K562 (cell line): ENCODE results near the gene PCDH12. TPM values are rescaled to one million over a fixed set of nuclear protein-coding genes. Genes with fewer than 3 reads are reported as not detected.
A peak's percentile ranks its signal among the peaks of the same experiment; 100 is the strongest.

ENCODE experiments used
- CBFA2T2 ChIP-seq: fragments of 450-650 bp; conservative IDR thresholded peaks from 2 replicates; pipeline ENCODE4 v1.6.1; 2017; ENCODE audit warnings: mild to moderate bottlenecking
- CTCFL ChIP-seq: IDR thresholded peaks from 2 replicates; pipeline ENCODE4 v1.6.1; 2011; ENCODE audit warnings: borderline replicate concordance, low read depth, mild to moderate bottlenecking, moderate library complexity, low read length; ENCODE audit not compliant: insufficient read depth, poor library complexity, severe bottlenecking
- E2F3 ChIP-seq: fragments of 250-450 bp; sonication (Bioruptor Pico); IDR thresholded peaks from 2 replicates; pipeline ENCODE4 v1.4.0; 2020; ENCODE audit warnings: mild to moderate bottlenecking
- FOSL1 ChIP-seq: fragments of 200-800 bp; sonication (Bioruptor generic); conservative IDR thresholded peaks from 2 replicates; pipeline ENCODE4 v1.6.1; 2016; ENCODE audit warnings: missing genetic modification characterization, missing compliant biosample characterization
- KDM1A ChIP-seq, 2 experiments: fragments of 450-650 bp; IDR thresholded peaks; 2 replicates each; pipeline ENCODE4 v1.6.1; 2016; ENCODE audit warnings: mild to moderate bottlenecking in 2 of 2
- KLF16 ChIP-seq: IDR thresholded peaks from 2 replicates; pipeline ENCODE4 v1.6.1; 2016; ENCODE audit warnings: antibody characterized with exemption
- PHB ChIP-seq: fragments of 250-450 bp; sonication (Bioruptor Pico); IDR thresholded peaks from 2 replicates; pipeline ENCODE4 v1.5.0; 2021
- PKNOX1 ChIP-seq: fragments of 450-650 bp; IDR thresholded peaks from 2 replicates; pipeline ENCODE4 v1.6.1; 2016
- PRMT5 ChIP-seq: sonication (generic); formaldehyde crosslinking; IDR thresholded peaks from 2 replicates; pipeline ENCODE4 v1.5.0; 2020; ENCODE audit warnings: missing genetic modification reagents
- PTBP1 ChIP-seq: fragments of 200-400 bp; formaldehyde crosslinking; IDR thresholded peaks from 2 replicates; pipeline ENCODE4 v1.6.1; 2017; ENCODE audit warnings: low read depth, low read length
- RCOR1 ChIP-seq, 2 experiments: IDR thresholded peaks; 2 replicates each; pipeline ENCODE4 v1.6.1; 2012; ENCODE audit warnings: low read depth in 2 of 2, low read length in 2 of 2, borderline replicate concordance in 1 of 2, improper control_type of control experiment in 1 of 2
- SMARCB1 ChIP-seq: IDR thresholded peaks from 2 replicates; pipeline ENCODE4 v1.6.1; 2011; ENCODE audit warnings: improper control_type of control experiment, low read depth; ENCODE audit not compliant: insufficient read length
- SREBF1 ChIP-seq: fragments of 150-350 bp; IDR thresholded peaks from 2 replicates; pipeline ENCODE4 v1.6.1; 2014; ENCODE audit warnings: antibody characterized with exemption, low read depth, low read length, borderline replicate concordance
- TCF7 ChIP-seq: sonication (generic); IDR thresholded peaks from 2 replicates; pipeline ENCODE4 v1.6.1; 2016; ENCODE audit warnings: antibody characterized with exemption, borderline replicate concordance
- TFE3 ChIP-seq: fragments of 450-650 bp; formaldehyde crosslinking; IDR thresholded peaks from 2 replicates; pipeline ENCODE4 v1.4.0; 2020; ENCODE audit warnings: mild to moderate bottlenecking, mixed read lengths
- ZBTB8A ChIP-seq: fragments of 450-650 bp; IDR thresholded peaks from 2 replicates; pipeline ENCODE4 v1.6.1; 2018; ENCODE audit warnings: mild to moderate bottlenecking, moderate library complexity; ENCODE audit not compliant: partially characterized antibody
- ZFP1 ChIP-seq: fragments of 450-650 bp; formaldehyde crosslinking; IDR thresholded peaks from 2 replicates; pipeline ENCODE4 v1.4.0; 2020; ENCODE audit warnings: mild to moderate bottlenecking, mixed read lengths
- ZNF175 ChIP-seq: fragments of 200-800 bp; sonication (Bioruptor generic); IDR thresholded peaks from 2 replicates; pipeline ENCODE4 v1.6.1; 2016; ENCODE audit warnings: low read depth, mild to moderate bottlenecking, missing genetic modification characterization, missing compliant biosample characterization
- ZNF282 ChIP-seq: sonication (generic); formaldehyde crosslinking; IDR thresholded peaks from 2 replicates; pipeline ENCODE4 v1.8.1; 2023; ENCODE audit warnings: missing genetic modification reagents
- ZZZ3 ChIP-seq: fragments of 450-650 bp; IDR thresholded peaks from 2 replicates; pipeline ENCODE4 v1.6.1; 2016; ENCODE audit warnings: antibody characterized with exemption, mild to moderate bottlenecking, moderate library complexity
- polyA plus RNA-seq, 8 experiments: library from polyadenylated mRNA; depleted of rRNA in 4 of 8; stranded (reverse) in 5 of 8; unstranded in 3 of 8; fragments of >200 nt; fragmentation: Nextera tagmentation in 2 of 8; fragmentation: Illumina TruSeq in 1 of 8; extraction: Ambion mirVana in 2 of 8; extraction: Trizol in 1 of 8; gene quantifications; 2 replicates each; pipeline versions ENCODE4 v1.2.1 to v1.2.3, GENCODE V29; 2011 to 2014; ENCODE audit warnings: inconsistent platforms in 1 of 8, missing spikeins in 1 of 8
- total RNA-seq, 7 experiments: library from RNA; depleted of rRNA in 6 of 7; stranded (reverse); fragments of >200 nt in 6 of 7; fragmentation: Illumina TruSeq in 2 of 7; extraction: Trizol in 2 of 7; gene quantifications; 2 replicates each; pipeline versions ENCODE4 v1.2.1 to v1.2.3, GENCODE V29; 2011 to 2021; ENCODE audit warnings: low replicate concordance in 1 of 7
- TF ChIP-seq, protein P1 (sequence below), 2 experiments: fragments of 200-800 bp in 1 of 2; sonication (Bioruptor generic) in 1 of 2; sonication (generic) in 1 of 2; formaldehyde crosslinking in 1 of 2; IDR thresholded peaks in 1 of 2; conservative IDR thresholded peaks in 1 of 2; 2 replicates each; pipeline versions ENCODE4 v1.5.0 to v1.6.1; 2016 to 2020; ENCODE audit warnings: missing compliant biosample characterization in 1 of 2, missing genetic modification characterization in 1 of 2, missing genetic modification reagents in 1 of 2

Gene PCDH12
- total and polyA plus RNA-seq, 9 of the 15 experiments (the other 6 are each of a cell fraction or from before 2014, with no cell fraction given): 0.01 to 0.04 (median 0.01) TPM; not detected in 4

GRCh38 chr5:141968914-141969608 is 11.1 kb upstream of the PCDH12 start, which contains the start of gene RNF14 (continued):
- peak; percentile 91 for TF ChIP-seq PKNOX1
- TF ChIP-seq KLF16: peak; percentile 80
- peak; percentile 36; the same call in 1 of the 2 replicates for TF ChIP-seq ZNF175 (CRISPR knock-in tag)
- no peak for TF ChIP-seq PRMT5 (CRISPR knock-in tag)
- TF ChIP-seq, protein P1, sequence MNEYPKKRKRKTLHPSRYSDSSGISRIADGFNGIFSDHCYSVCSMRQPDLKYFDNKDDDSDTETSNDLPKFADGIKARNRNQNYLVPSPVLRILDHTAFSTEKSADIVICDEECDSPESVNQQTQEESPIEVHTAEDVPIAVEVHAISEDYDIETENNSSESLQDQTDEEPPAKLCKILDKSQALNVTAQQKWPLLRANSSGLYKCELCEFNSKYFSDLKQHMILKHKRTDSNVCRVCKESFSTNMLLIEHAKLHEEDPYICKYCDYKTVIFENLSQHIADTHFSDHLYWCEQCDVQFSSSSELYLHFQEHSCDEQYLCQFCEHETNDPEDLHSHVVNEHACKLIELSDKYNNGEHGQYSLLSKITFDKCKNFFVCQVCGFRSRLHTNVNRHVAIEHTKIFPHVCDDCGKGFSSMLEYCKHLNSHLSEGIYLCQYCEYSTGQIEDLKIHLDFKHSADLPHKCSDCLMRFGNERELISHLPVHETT (CRISPR knock-in tag; conservative IDR thresholded peaks at IDR 0.05 in 1 of 2, IDR thresholded peaks at IDR 0.05 in 1 of 2): peak in 1 of 2 experiments; percentile 91; a peak in 2 of 4 replicates
- TF ChIP-seq PTBP1: no peak
- no peak for TF ChIP-seq SMARCB1
- no peak for TF ChIP-seq SREBF1
- no peak for TF ChIP-seq ZZZ3
- TF ChIP-seq KDM1A (IDR thresholded peaks at IDR 0.05): no peak
- no peak for TF ChIP-seq TFE3 (CRISPR knock-in tag)
- TF ChIP-seq RCOR1 (IDR thresholded peaks at IDR 0.05; ENCODE audit: borderline replicate concordance in 1 of 2, low read depth in 2 of 2, low read length in 2 of 2): peak in 1 of 2 experiments; percentile 19; a peak in 1 of 4 replicates
- TF ChIP-seq ZNF282: no peak
- TF ChIP-seq TCF7: no peak
- TF ChIP-seq CTCFL: peak; percentile 83
- TF ChIP-seq FOSL1: no peak; the same call in 1 of the 2 replicates
- no peak for TF ChIP-seq ZBTB8A
- no peak; the same call in 1 of the 2 replicates for TF ChIP-seq ZFP1 (CRISPR knock-in tag)
- peak; percentile 66; the same call in 1 of the 2 replicates for TF ChIP-seq PHB (CRISPR knock-in tag)
- TF ChIP-seq E2F3 (CRISPR knock-in tag): 0 out of 2 replicates have a peak, but pooled peaks have one; percentile 46
- 0 out of 2 replicates have a peak, but pooled peaks have one; percentile 1 for TF ChIP-seq CBFA2T2
